Endodermal cell (in vitro differentiated cells): ENCODE results near the gene EMX2. TPM values are rescaled to one million over a fixed set of nuclear protein-coding genes. Genes with fewer than 3 reads are reported as not detected.

Source experiments
- DNase-seq: peaks from one replicate; pipeline ENCODE4 v3.0.0-alpha.2; 2017
- H3K27ac ChIP-seq: 2 replicates; pipeline ENCODE4 v1.5.1; 2013; ENCODE audit warnings: mild to moderate bottlenecking, low read depth, low read length, moderate library complexity
- H3K27me3 ChIP-seq: 2 replicates; pipeline ENCODE4 v1.6.1; 2013; ENCODE audit warnings: mild to moderate bottlenecking, low read length, moderate library complexity; ENCODE audit not compliant: insufficient read depth, control insufficient read depth, poor library complexity, severe bottlenecking
- H3K36me3 ChIP-seq: 2 replicates; pipeline ENCODE4 v1.7.0; 2013; ENCODE audit warnings: mild to moderate bottlenecking, low read length, moderate library complexity; ENCODE audit not compliant: control insufficient read depth, insufficient read depth
- H3K4me1 ChIP-seq: one replicate; pipeline ENCODE4 v1.7.0; 2013; ENCODE audit warnings: low read length; ENCODE audit not compliant: control insufficient read depth, insufficient read depth
- H3K4me3 ChIP-seq: 2 replicates; pipeline ENCODE4 v1.5.1; 2013; ENCODE audit warnings: mild to moderate bottlenecking, low read length, moderate library complexity
- H3K9ac ChIP-seq: 2 replicates; pipeline ENCODE4 v1.6.1; 2013; ENCODE audit warnings: mild to moderate bottlenecking, low read length, moderate library complexity; ENCODE audit not compliant: poor library complexity, severe bottlenecking; ENCODE audit errors: extremely low read depth
- H3K9me3 ChIP-seq: 2 replicates; pipeline ENCODE4 v1.6.1; 2013; ENCODE audit warnings: mild to moderate bottlenecking, low read length, moderate library complexity; ENCODE audit not compliant: control insufficient read depth
- H3K27ac Mint-ChIP-seq: 2 replicates; pipeline ENCODE4 v1.8.0; 2020; ENCODE audit warnings: mixed read lengths
- H3K27me3 Mint-ChIP-seq: 2 replicates; pipeline ENCODE4 v1.8.0; 2021; ENCODE audit warnings: mild to moderate bottlenecking, mixed read lengths; ENCODE audit not compliant: insufficient read depth
- H3K36me3 Mint-ChIP-seq: 2 replicates; pipeline ENCODE4 v1.8.0; 2020; ENCODE audit warnings: low read depth, mixed read lengths
- H3K4me1 Mint-ChIP-seq: 2 replicates; pipeline ENCODE4 v1.8.0; 2020; ENCODE audit warnings: mixed read lengths
- H3K4me3 Mint-ChIP-seq: 2 replicates; pipeline ENCODE4 v1.8.0; 2020; ENCODE audit warnings: mild to moderate bottlenecking, moderate library complexity, mixed read lengths
- H3K9me3 Mint-ChIP-seq: 2 replicates; pipeline ENCODE4 v1.8.0; 2020; ENCODE audit warnings: mild to moderate bottlenecking, mixed read lengths
- CTCF ChIP-seq: fragments of 200-600 bp; sonication (generic); conservative IDR thresholded peaks from 2 replicates; pipeline ENCODE4 v1.5.0; 2021; ENCODE audit warnings: antibody characterized with exemption, mild to moderate bottlenecking
- WGBS, 2 experiments: methylation state at CpG; one replicate each; pipeline versions ENCODE4 v1.1.5 to v1.1.7; 2013; ENCODE audit warnings: missing lambda C conversion rate in 2 of 2, mixed read lengths in 1 of 2; ENCODE audit not compliant: insufficient coverage in 1 of 2, insufficient read length in 1 of 2; 5-methylcytosine and 5-hydroxymethylcytosine counted together
- total RNA-seq, 2 donors: library from RNA; stranded (reverse); fragmentation: NEBNext Ultra II Directional in 1 of 2; extraction: Animal tissue kit (Norgen Biotek cat#: 25700) in 1 of 2; gene quantifications; 2 replicates in 1 of 2; 3 replicates in 1 of 2; pipeline ENCODE4 v1.2.1, GENCODE V29; 2021

The EMX2 gene
- total RNA-seq, 2 donors from 2014 or later, result 0.18 TPM; not detected in 1

- Histone ChIP-seq H3K4me1 (peaks cover 3% of the 10 kb centered on the region), H3K9me3 (no peaks in the 10 kb centered on the region), H3K9ac (no peak overlapping the region), H3K27ac (no peak overlapping the region), H3K4me3 (no peak overlapping the region), H3K36me3 (no peaks in the 10 kb centered on the region), H3K27me3 (peaks cover 64% of the 10 kb centered on the region)
- H3K4me1 Mint-ChIP-seq, result peaks cover 9% of the 10 kb centered on the region
- H3K36me3 Mint-ChIP-seq, result no peaks in the 10 kb centered on the region
- no peak for DNase-seq
- H3K27ac Mint-ChIP-seq, result no peak overlapping the region
- no peak for TF ChIP-seq CTCF
- WGBS, 2 experiments, result 88 to 95% methylated on average over 5 to 11 of the region's 11 CpGs
- H3K27me3 Mint-ChIP-seq, result peaks cover 66% of the 10 kb centered on the region
- no peak overlapping the region for H3K4me3 Mint-ChIP-seq
- H3K9me3 Mint-ChIP-seq, result no peaks in the 10 kb centered on the region
These were observed 32.1 kb downstream of the EMX2 start for GRCh38 chr10:117574498-117575146.

GRCh38 chr10:117578490-117578889, 35.9 kb downstream of the EMX2 start:
- H3K4me3 ChIP-seq, result no peak overlapping the region
- H3K27me3 ChIP-seq, result peaks cover 50% of the 10 kb centered on the region
- DNase-seq, result no peak
- no peaks in the 10 kb centered on the region for H3K36me3 ChIP-seq
- Mint-ChIP-seq H3K27ac (no peak overlapping the region), H3K9me3 (no peaks in the 10 kb centered on the region), H3K36me3 (no peaks in the 10 kb centered on the region), H3K4me1 (no peaks in the 10 kb centered on the region), H3K4me3 (no peak overlapping the region), H3K27me3 (peaks cover 55% of the 10 kb centered on the region)
- no peak overlapping the region for H3K9ac ChIP-seq
- TF ChIP-seq CTCF, result no peak
- no peaks in the 10 kb centered on the region for H3K4me1 ChIP-seq
- 81 to 95% methylated on average over 2 to 3 of the region's 3 CpGs for WGBS, 2 experiments
- no peaks in the 10 kb centered on the region for H3K9me3 ChIP-seq
- no peak overlapping the region for H3K27ac ChIP-seq

- Histone ChIP-seq H3K4me3 (no peak overlapping the region), H3K9me3 (no peaks in the 10 kb centered on the region), H3K27ac (no peak overlapping the region), H3K36me3 (no peaks in the 10 kb centered on the region), H3K9ac (no peak overlapping the region), H3K4me1 (no peaks in the 10 kb centered on the region), H3K27me3 (peaks cover 45% of the 10 kb centered on the region)
- no peaks in the 10 kb centered on the region for H3K36me3 Mint-ChIP-seq
- no peak for TF ChIP-seq CTCF
- WGBS, 2 experiments, result 94 to 97% methylated on average over 2 to 5 of the region's 5 CpGs
- H3K27me3 Mint-ChIP-seq, result peaks cover 56% of the 10 kb centered on the region
- H3K9me3 Mint-ChIP-seq, result no peaks in the 10 kb centered on the region
- no peak overlapping the region for H3K4me3 Mint-ChIP-seq
- no peak for DNase-seq
- H3K27ac Mint-ChIP-seq, result no peak overlapping the region
- H3K4me1 Mint-ChIP-seq, result no peaks in the 10 kb centered on the region
These were observed 36.5 kb downstream of the EMX2 start for GRCh38 chr10:117578999-117579590.
